NCI-H2081 (cell line): ENCODE measurements around the gene SLC22A16.

Experiments
- DNase-seq, 2 experiments: peaks; one replicate each; lab custom pipeline; 2025; lab: John Stamatoyannopoulos, UW

Gene SLC22A16

DNA sequence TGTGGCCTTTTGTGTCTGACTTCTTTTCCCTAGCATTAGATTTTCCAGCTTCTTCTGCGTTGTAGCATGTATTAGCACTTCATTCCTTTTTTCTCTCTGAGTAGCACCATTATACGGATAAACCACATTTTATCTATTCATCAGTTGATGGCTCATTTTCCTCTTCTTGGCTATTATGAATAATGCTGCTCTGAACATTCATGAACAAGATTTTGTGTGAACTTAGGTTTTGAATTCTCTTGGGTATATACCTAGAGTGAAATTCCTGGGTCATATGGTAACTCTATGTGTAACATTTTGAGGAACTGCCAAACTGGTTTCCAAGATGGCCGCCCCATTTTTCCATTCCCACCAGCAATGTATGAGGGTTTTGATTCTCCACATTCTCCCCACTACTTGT, 28.7 kb downstream of the SLC22A16 start:
- no peak for DNase-seq

DNA sequence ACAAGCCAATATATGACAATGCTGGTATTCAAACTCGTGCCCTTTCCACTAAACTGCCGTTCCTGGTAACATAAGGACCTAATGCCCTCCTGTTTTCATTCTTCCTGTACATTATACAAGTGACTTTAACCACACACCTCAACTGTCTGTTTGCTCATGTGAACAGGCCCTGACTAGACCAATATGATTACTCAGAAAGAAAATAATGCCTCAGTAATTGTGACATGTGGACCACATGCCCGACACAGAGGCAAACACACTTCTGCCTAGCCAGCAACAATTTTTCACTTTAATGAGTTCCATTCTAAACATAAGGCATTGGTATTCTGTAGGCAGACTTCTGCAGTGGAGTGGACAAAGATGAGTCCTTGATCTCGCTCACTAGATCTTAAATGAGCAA, 30.0 kb downstream of the SLC22A16 start:
- no peak for DNase-seq

- no peak for DNase-seq
Observed at GRCh38 chr6:110440026-110440425, 36.4 kb downstream of the SLC22A16 start.

- DNase-seq, result no peak
Observed at GRCh38 chr6:110439356-110439755, 37.1 kb downstream of the SLC22A16 start.

DNA sequence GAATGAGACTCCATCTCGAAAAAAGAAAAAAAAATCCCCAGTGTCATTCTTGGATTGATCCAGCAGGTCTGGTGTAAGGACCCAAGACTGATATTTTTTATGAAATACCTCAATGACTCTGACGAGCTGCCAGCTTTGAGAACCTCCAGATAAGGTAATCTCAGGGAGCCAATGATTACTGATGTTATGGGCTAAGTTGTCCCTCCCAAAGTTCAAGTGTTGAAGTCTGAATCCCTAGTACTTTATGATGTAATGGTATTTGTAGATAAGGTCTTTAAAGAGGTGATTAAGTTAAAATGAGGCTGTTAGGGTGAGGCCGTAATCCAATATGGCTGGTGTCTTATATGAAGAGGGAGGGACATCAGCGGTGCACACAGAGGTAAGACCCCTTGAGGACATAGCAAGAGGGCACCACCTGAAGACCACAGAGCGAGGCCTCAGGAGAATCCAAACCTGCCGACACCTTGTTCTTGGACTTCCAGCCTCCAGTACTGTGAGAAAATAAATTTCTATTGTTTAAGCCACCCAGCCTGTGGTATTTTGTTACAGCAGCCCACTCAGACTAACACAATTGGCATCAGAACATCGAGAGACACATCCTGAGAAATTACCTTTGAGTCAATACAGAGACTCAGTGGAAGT, 41.3 kb downstream of the SLC22A16 start:
- DNase-seq, result no peak

DNA sequence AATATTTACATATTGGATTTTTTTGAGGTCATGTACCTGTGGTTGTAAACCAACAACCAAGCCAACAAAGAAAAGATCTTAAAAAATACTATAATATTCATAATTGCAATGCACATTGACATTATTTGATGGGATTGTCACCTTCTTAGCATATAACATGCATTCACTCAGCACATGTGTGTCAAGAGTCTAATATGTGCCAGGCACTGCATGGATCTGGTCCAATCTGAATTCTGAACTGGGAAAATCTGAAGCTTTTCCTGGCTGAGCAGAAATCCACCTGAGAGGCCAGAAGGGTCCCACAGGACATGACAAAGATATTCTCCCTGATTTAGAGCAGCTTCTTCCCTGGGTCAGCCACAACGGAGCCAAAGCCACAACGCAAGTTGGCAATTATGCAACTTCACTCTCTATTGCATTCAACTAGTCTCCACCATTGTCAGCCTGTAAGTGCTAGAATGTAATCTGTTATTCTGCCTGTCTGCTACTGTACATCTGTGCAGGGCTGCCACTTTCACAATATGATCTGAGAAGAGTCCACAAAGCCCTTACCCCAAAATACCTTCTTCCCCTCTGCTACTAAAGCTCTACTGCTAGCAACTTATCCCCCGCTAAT, 44.0 kb downstream of the SLC22A16 start:
- DNase-seq, result no peak

DNA sequence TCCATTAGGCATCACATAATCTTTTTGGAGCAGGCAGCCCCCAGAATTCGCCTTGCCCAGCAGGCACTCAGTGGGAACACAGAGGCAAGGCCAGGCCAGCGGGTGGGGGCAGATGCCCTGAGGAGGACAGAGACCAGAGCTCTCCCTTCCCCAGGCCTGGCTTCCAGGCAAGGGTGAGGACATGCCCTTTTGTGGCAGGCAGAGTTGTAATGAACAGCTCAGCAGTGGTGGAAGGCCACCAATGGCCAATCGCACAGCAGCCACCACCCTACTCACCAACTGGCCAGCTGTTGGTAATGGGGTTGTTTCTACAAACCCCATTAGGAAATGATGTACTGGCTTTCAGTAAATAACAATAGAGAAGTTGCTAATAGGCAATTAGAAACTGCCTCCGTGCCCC, 45.7 kb downstream of the SLC22A16 start:
- DNase-seq, result no peak

GRCh38 chr6:110430236-110430635, 46.2 kb downstream of the SLC22A16 start:
- DNase-seq, result no peak

- DNase-seq, result no peak
Observed at GRCh38 chr6:110428153-110428552, 48.3 kb downstream of the SLC22A16 start.

- DNase-seq, result no peak
Observed at GRCh38 chr6:110425816-110426215, 50.6 kb downstream of the SLC22A16 start.

- no peak for DNase-seq
Observed at GRCh38 chr6:110422444-110422822, 54.0 kb downstream of the SLC22A16 start.

GRCh38 chr6:110421749-110422443, 54.5 kb downstream of the SLC22A16 start:
- DNase-seq, result no peak

- no peak for DNase-seq
Observed at GRCh38 chr6:110419028-110419739, 57.2 kb downstream of the SLC22A16 start.

- DNase-seq, result no peak
Observed at GRCh38 chr6:110418594-110418993, 57.8 kb downstream of the SLC22A16 start.

GRCh38 chr6:110415086-110415916, 61.1 kb downstream of the SLC22A16 start, which contains the start of gene DDO:
Gene DDO (minus strand): TSS chr6:110415575. CDS start chr6:110413462, 2,113 bp downstream.
- DNase-seq, result no peak

DNA sequence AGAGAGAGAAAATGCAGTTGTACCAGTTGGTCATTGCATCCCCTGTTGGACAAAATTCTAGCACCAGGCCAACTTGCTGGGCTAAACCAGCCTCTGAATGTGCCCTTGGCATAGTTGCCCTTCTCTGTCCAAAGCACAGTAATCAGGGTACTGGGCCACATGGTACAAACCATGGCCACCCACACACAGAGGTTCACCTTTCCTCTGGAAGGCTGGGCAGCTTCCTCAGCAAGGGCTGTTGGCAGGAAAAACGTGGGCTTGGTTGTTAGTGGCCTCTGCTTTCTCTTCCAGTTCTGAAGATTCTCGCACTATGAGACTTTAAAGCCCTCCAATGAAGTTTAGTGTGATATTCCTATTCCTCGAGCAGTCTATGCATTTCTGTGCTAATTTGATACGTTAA, 61.7 kb downstream of the SLC22A16 start:
- no peak for DNase-seq

DNA sequence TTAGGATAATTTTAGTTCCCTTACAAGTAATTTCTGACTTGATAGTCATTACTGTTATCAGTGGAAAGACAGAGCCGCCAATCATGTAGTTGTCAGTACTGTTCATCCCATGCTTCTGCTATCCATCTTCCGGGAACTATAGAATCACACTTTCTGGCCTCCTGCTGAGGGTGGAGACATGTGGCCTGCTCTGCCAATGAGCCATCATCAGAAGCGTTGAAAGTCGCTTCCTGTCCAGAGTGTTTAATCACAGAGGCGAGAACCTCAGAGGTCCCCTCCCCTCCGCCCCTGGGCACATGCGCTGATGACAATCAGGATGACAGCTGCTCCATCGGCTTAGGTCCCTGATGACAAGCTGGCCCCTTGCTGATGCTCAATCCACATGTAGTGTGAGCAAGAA, 64.1 kb downstream of the SLC22A16 start:
- DNase-seq, result no peak

- DNase-seq, result no peak
Observed at GRCh38 chr6:110410511-110410910, 65.9 kb downstream of the SLC22A16 start.

DNA sequence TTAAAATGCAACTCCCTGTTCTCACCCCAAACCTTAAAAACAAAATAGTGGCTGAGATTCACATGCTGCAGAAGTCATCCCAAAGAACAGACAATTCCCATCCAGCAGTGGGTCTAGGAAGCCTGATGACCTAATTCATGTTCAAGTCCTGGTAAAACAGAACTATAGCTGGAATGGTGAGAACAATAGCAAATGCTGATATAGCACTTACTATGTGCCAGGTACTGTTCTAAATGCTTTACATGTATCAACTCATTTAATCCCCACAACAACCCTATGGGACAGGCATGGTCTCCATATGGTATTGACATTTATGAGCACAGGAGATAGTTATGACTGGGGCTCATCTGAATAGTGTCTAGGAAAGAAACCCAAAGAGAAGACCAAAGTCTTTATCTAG, 66.6 kb downstream of the SLC22A16 start:
- DNase-seq, result no peak

- peak; percentile 5 to 9 for DNase-seq
Observed at GRCh38 chr6:110408901-110409300, 67.5 kb downstream of the SLC22A16 start.

DNA sequence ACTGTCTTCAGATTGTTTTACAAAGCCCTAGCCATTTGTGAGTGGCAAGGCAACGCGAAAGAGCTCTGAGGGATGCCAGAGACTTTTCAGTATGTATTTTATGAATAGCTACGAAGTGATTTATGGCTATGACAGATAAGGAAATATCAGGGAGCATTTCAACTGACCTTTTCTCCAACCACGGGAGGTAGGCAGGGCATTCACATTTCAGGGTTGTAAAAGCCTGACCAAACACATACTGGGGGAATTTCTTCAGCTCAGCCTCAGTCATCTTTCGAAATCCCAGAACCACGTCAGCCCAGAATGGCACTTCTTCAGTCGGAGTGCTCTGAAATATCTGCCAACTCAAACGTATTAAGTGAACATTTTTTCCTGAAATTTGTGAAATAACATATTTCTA, 71.8 kb downstream of the SLC22A16 start:
- DNase-seq, result no peak
